IPS-20b (cell line): ENCODE measurements around the gene PDIA6.

Experiments used
- H3K27ac ChIP-seq: one replicate; pipeline ENCODE4 v1.5.1; 2013; ENCODE audit warnings: low read length
- H3K27me3 ChIP-seq: 2 replicates; pipeline ENCODE4 v1.6.1; 2013; ENCODE audit warnings: mild to moderate bottlenecking, low read length, inconsistent platforms; ENCODE audit not compliant: insufficient read depth
- H3K36me3 ChIP-seq: 2 replicates; pipeline ENCODE4 v1.6.1; 2013; ENCODE audit warnings: low read depth, mild to moderate bottlenecking, inconsistent platforms, low read length, moderate library complexity; ENCODE audit not compliant: insufficient read depth
- H3K4me1 ChIP-seq: 2 replicates; pipeline ENCODE4 v1.6.1; 2013; ENCODE audit warnings: mild to moderate bottlenecking, control low read depth, inconsistent platforms, low read length, moderate library complexity; ENCODE audit not compliant: insufficient read depth
- H3K4me3 ChIP-seq: 2 replicates; pipeline ENCODE4 v1.5.1; 2013; ENCODE audit warnings: mild to moderate bottlenecking, low read length, inconsistent platforms
- H3K9ac ChIP-seq: 2 replicates; pipeline ENCODE4 v1.6.1; 2013; ENCODE audit warnings: low read depth, mild to moderate bottlenecking, inconsistent platforms, low read length, moderate library complexity
- H3K9me3 ChIP-seq: 2 replicates; pipeline ENCODE4 v1.6.1; 2013; ENCODE audit warnings: mild to moderate bottlenecking, low read depth, low read length, inconsistent platforms; ENCODE audit not compliant: insufficient read depth

PDIA6 gene

DNA sequence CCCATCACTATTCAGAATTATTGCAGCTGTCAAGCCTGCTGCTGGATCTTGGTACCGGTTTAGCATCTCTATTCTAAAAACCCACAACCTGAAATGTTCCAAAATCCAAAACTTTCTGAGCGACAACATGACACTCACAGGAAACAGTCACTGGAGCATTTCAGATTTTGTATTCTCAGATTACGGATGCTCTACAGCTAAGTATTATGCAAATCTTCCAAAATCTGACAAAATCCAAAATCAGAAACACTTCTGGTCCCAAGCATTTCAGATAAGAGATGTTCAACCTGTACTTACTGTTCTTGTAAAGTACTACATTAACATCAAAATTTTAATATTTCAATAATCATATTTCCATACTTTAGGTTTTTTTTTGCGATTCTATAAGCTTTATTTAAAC, 12.4 kb downstream of the PDIA6 start:
- no peaks in the 10 kb centered on the region for H3K4me1 ChIP-seq
- no peaks in the 10 kb centered on the region for H3K9me3 ChIP-seq
- peaks cover 74% of the 10 kb centered on the region for H3K36me3 ChIP-seq
- H3K4me3 ChIP-seq: no peak overlapping the region
- no peaks in the 10 kb centered on the region for H3K27me3 ChIP-seq
- H3K27ac ChIP-seq: no peak overlapping the region
- no peak overlapping the region for H3K9ac ChIP-seq

DNA sequence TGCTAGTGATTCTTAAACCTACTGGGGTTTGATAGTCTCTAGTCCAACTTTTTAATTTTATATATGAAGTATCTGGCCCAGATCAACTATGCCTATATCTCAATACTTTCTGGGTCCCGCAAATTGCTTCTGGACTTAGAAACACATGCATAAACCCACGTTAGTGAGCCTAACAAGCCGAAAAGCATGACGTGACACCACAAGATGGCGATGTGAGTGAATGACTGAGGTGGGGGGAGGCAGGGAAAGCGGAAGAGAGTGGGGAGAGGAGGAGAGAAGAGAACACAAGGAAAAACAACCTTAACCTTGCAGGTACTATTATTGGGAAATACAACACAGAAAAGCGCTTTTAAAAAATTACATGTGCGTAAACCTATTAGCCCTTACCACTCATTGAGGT, 13.8 kb downstream of the PDIA6 start:
- Histone ChIP-seq H3K9me3 (no peaks in the 10 kb centered on the region), H3K4me1 (no peaks in the 10 kb centered on the region), H3K9ac (no peak overlapping the region), H3K36me3 (peaks cover 82% of the 10 kb centered on the region), H3K27ac (no peak overlapping the region), H3K4me3 (no peak overlapping the region), H3K27me3 (no peaks in the 10 kb centered on the region)

DNA sequence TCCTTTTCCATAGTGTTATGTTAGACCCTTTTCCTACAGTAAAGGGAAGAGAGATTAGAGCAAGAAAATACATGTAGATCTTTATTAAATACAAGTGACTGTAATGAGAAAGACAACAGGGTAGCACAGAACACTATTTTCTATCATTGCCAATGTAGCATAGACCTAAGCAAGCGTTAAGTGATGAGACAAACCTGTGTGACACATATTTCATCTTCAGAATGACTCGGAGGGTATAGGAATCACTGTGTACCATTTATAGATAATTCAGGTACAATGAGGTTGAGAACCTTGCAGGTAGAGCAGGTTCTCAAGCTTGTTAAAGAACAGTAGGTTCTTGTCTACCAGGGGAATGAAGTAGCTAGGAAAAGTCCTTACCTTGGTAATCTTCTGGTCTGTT, 15.9 kb downstream of the PDIA6 start:
- Histone ChIP-seq H3K9me3 (no peaks in the 10 kb centered on the region), H3K27ac (no peak overlapping the region), H3K9ac (no peak overlapping the region), H3K27me3 (no peaks in the 10 kb centered on the region), H3K4me3 (no peak overlapping the region), H3K4me1 (no peaks in the 10 kb centered on the region), H3K36me3 (peaks cover 91% of the 10 kb centered on the region)

DNA sequence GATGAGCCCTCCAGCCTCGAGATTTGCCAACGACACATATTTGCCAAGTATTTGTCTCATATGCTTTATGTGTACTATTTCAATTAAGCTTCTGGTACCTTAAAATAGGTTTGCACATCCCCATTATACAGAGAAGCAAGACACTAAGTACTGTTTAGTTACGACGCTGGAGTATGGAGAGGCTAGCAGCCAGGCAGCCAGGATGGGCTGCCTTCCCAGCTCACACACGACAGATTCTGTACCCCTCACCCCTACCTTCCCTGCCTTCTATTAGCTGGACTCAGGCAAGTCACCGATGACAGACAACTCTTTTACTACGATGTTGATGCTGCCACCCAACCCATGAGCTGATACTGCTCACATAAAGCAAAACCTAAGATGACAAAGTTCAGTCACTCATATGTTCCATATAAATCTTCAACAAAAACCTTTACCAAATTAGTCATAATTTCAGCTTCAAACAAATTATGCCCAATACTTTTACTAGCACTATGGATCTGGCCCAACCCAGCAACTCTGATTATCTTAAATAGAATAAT, 17.0 kb downstream of the PDIA6 start:
- Histone ChIP-seq H3K27me3 (no peaks in the 10 kb centered on the region), H3K27ac (no peak overlapping the region), H3K9me3 (no peaks in the 10 kb centered on the region), H3K36me3 (peaks cover 91% of the 10 kb centered on the region), H3K9ac (no peak overlapping the region), H3K4me1 (no peaks in the 10 kb centered on the region), H3K4me3 (no peak overlapping the region)

DNA sequence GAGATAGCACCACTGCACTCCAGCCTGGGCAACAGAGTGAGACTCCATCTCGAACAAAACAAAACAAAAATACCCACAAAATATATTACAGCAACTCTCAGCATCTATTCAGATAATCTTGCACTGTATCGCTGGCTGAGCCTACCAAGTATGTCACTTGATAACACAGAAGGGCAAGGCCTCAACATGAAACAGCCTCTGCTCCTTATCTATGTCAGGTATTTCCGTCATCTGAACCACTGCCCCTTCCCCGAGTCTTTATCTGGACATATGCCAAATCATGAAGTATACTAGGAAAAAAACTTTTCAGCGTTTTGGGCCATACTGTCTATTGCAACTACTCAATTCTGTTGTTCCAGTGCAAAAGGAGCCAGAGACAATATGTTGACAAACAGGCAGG, 17.7 kb downstream of the PDIA6 start:
- H3K4me3 ChIP-seq: no peak overlapping the region
- no peaks in the 10 kb centered on the region for H3K4me1 ChIP-seq
- no peak overlapping the region for H3K27ac ChIP-seq
- H3K27me3 ChIP-seq: no peaks in the 10 kb centered on the region
- H3K9me3 ChIP-seq: no peaks in the 10 kb centered on the region
- no peak overlapping the region for H3K9ac ChIP-seq
- peaks cover 91% of the 10 kb centered on the region for H3K36me3 ChIP-seq

DNA sequence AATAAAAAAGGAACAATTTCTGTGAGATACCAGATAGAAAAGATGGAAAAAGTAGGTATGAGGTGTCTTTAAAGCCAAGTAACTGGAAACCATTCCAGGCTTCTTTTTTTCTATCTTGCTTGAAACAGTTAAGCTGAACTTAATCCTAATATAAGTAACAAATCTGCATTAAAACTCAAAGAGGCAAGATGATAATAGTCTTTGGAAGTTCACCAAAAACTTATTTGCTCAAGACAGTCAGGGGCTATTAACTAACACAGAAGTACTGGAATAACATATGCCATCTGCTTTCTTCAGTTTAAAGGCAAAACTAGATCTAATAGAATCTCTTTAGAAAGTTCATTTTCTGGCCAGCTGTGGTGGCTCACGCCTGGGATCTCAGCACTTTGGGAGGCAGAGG, 18.8 kb downstream of the PDIA6 start:
- H3K27ac ChIP-seq: no peak overlapping the region
- H3K9me3 ChIP-seq: no peaks in the 10 kb centered on the region
- no peak overlapping the region for H3K9ac ChIP-seq
- peaks cover 91% of the 10 kb centered on the region for H3K36me3 ChIP-seq
- no peaks in the 10 kb centered on the region for H3K4me1 ChIP-seq
- no peak overlapping the region for H3K4me3 ChIP-seq
- H3K27me3 ChIP-seq: no peaks in the 10 kb centered on the region

DNA sequence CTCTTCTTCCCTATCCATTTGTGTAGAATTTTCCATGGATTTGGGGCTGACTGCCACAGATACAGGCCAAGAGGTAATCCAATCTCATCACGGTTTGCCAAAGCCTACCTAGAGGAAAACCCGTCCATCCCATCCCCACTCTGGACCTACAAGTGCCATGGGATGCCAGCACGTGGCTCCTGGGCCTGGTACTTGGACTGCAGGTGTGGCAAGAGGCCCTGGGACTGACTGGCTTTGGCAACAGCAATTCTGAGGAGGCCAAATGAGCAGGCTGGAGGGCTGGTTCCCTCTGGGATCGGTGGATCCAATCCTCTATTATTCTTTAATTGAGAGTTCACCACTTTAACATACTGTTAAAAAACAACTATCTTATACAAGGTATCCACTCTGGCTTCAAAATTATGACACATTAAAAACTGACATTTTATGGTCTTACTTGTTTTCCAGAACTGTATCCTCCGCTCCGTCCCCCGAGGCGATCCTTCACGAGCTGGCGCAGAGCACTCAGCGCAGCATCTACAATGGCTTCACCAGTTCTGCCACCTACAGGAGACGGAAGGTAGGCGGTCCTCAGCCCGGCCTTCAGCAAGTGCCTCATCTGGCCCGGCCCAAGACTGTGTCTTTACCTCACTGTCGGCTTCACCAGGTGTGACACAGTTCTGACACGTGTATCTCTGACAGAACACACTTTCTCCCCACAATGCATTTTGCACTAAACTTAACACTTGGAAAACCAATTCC, 19.8 kb downstream of the PDIA6 start:
- H3K27me3 ChIP-seq: no peaks in the 10 kb centered on the region
- no peaks in the 10 kb centered on the region for H3K9me3 ChIP-seq
- no peak overlapping the region for H3K27ac ChIP-seq
- H3K4me1 ChIP-seq: no peaks in the 10 kb centered on the region
- H3K9ac ChIP-seq: no peak overlapping the region
- peaks cover 94% of the 10 kb centered on the region for H3K36me3 ChIP-seq
- H3K4me3 ChIP-seq: no peak overlapping the region

DNA sequence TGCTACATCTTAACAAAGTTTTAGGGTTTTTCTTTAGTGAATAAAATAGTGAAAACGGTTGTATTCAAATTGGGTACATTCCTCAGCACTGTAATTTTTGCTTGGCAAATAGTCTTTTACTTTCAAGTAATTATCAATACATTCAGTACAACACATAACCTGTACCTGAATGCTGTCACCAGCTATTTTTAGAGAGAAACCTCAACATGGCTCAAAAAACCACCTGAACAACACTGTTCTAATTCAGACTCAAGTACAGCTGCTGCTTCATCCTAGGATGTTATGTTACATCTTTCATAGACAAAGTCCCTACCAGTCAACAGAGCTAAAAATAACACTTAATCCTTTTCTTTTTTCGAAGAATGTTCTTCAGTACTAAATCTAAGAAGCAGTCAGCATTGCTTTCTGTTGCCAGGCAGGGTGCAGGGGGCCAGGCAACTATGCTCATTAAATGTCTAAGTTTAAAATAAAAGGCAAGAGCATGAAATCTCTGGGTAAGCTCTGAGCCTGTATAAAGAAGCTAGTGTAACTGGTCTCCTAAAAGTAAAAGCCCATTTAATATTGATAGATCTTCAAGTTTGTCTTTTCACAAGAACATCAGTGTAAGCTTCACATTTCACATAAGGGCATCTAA, 20.5 kb downstream of the PDIA6 start:
- no peak overlapping the region for H3K27ac ChIP-seq
- H3K4me3 ChIP-seq: no peak overlapping the region
- H3K4me1 ChIP-seq: no peaks in the 10 kb centered on the region
- H3K27me3 ChIP-seq: no peaks in the 10 kb centered on the region
- no peak overlapping the region for H3K9ac ChIP-seq
- H3K36me3 ChIP-seq: peaks cover 94% of the 10 kb centered on the region
- no peaks in the 10 kb centered on the region for H3K9me3 ChIP-seq

DNA sequence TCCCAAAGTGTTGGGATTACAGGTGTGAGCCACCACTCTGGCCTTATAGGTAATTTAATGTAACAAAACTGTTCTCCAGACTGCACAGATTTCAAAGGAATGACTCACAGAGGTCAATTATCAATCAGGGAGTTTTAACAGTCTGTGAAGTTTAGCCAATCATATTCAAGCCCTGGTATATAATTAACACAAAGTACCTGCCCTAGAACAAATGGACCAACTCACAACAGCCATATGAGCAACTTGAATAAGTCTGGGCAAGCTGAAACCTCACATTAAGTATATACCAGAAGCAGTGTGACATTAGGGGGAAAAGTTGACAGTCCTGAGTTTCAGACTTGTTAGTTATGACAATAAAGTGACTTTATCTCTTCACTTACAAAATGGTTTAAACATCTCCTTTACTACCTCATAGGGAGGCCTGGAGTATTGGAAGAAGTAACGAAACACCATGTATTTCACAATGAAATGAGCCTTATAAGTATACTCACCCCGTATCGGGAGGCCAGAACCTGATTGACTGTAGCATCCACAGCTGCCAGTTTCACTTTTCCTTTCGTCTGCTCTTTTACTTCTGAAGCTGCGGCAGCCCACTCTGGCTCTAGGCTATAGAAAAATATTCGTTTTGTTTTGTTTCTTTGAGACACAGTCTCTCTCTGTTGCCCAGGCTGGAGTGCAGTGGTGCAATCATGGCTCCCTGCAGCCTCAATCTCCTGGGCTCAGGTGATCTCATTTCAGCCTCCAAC, 22.2 kb downstream of the PDIA6 start:
- Histone ChIP-seq H3K36me3 (peaks cover 94% of the 10 kb centered on the region), H3K27ac (no peak overlapping the region), H3K27me3 (no peaks in the 10 kb centered on the region), H3K4me3 (no peak overlapping the region), H3K9me3 (no peaks in the 10 kb centered on the region), H3K4me1 (no peaks in the 10 kb centered on the region), H3K9ac (no peak overlapping the region)

DNA sequence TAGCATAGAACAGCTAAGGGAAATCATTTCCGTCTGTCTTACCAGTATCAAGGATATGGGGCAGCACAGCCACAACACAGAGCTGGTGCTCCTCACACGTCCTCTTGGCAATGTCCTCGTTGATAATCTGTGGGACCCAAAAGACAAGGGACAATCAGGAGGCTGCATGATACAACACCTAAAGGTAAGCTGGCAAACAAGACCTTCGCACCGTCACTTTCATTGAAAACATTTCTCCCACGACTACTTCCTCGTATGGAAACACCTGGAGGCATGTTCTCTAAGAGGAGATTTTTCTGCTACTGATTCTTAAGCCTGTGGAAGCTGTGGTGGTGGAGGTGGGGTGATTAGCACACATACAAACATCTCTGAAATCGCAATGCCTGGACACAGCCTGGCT, 23.7 kb downstream of the PDIA6 start:
- H3K27ac ChIP-seq: no peak overlapping the region
- no peaks in the 10 kb centered on the region for H3K9me3 ChIP-seq
- no peaks in the 10 kb centered on the region for H3K27me3 ChIP-seq
- no peak overlapping the region for H3K4me3 ChIP-seq
- H3K9ac ChIP-seq: no peak overlapping the region
- H3K4me1 ChIP-seq: no peaks in the 10 kb centered on the region
- peaks cover 100% of the 10 kb centered on the region for H3K36me3 ChIP-seq

DNA sequence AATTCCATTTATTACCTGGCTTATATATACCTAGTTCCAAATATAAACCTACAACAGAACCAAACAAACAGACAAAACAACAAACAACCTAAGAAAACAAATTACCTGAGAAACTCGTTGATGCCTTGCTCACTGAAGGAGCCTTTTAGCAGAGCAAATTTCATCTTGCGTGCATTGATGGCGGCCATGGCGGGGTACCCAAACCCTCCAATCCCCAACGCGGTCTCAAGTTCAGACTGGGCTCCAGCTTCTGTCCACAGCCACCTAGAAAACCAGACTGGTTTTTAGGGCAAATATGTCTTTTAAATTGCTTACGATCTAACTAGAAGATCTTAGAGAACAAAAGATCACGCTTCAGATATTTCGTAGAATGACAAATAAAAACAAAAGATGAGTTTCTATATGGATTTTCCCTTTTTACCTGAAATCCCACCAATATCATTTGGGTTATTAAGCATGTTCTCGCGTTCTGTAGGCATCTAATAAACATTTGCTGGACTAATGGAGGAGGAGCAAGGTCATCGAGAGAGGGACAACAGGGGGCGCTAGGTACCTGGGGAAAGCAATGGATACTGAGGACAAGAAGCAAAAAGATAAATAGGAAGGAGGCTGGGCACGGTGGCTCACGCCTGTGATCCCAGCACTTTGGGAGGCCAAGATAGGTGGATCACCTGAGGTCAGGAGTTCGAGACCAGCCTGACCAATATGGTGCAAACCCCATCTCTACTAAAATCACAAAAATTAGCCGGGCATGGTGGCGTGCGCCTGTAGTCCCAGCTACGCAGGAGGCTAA, 25.2 kb downstream of the PDIA6 start:
- Histone ChIP-seq H3K27ac (no peak overlapping the region), H3K4me1 (no peaks in the 10 kb centered on the region), H3K9me3 (no peaks in the 10 kb centered on the region), H3K27me3 (no peaks in the 10 kb centered on the region), H3K9ac (no peak overlapping the region), H3K4me3 (no peak overlapping the region), H3K36me3 (peaks cover 99% of the 10 kb centered on the region)
